Measurements from ENCODE around the gene GARIN3. TPM values are rescaled to one million over a fixed set of nuclear protein-coding genes. Genes with fewer than 3 reads are reported as not detected.

Gene GARIN3
- total and polyA plus RNA-seq, 12 donors = not detected

- no peak for TF ChIP-seq CTCF (IDR thresholded peaks at IDR 0.05)
- Histone ChIP-seq H3K4me1 (no peaks in the 10 kb centered on the region), H3K4me3 (no peak overlapping the region), H3K27ac (no peak overlapping the region), H3K9me3 (no peaks in the 10 kb centered on the region), H3K27me3 (peaks cover 0 to 33% (median 12%) of the 10 kb centered on the region in 7 donors), H3K36me3 (no peaks in the 10 kb centered on the region)
- DNase-seq (no peak), ATAC-seq (no peak)
- intact Hi-C loops (cut with DNase I) = loop anchor here in 1 of 10 donors (10.0 kb wide), 1 partner anchor 79 kb away; no protein-coding TSS in a partner anchor
- 86 to 88% methylated on average over 14 of the region's 14 CpGs for WGBS, 2 donors
These were observed 396 bp downstream of the GARIN3 start for GRCh38 chr5:157165668-157166067.

- no peak overlapping the region for H3K4me3 ChIP-seq
- no peaks in the 10 kb centered on the region for H3K9me3 ChIP-seq
- no peak for ATAC-seq
- no peak for DNase-seq
- TF ChIP-seq CTCF (IDR thresholded peaks at IDR 0.05) = no peak
- H3K4me1 ChIP-seq = no peaks in the 10 kb centered on the region
- no peaks in the 10 kb centered on the region for H3K36me3 ChIP-seq
- intact Hi-C loops (cut with DNase I) = loop anchor here in 1 of 10 donors (10.0 kb wide), 1 partner anchor 80 kb away; no protein-coding TSS in a partner anchor
- WGBS, 2 donors = 84 to 89% methylated on average over 4 of the region's 4 CpGs
- H3K27me3 ChIP-seq = peaks cover 0 to 33% (median 12%) of the 10 kb centered on the region in 7 donors
- H3K27ac ChIP-seq = no peak overlapping the region
These were observed 803 bp downstream of the GARIN3 start for GRCh38 chr5:157165261-157165660.

GRCh38 chr5:157164521-157164920 is 1.5 kb downstream of the GARIN3 start:
- H3K27me3 ChIP-seq = peaks cover 0 to 37% (median 12%) of the 10 kb centered on the region in 7 donors
- no peak overlapping the region for H3K27ac ChIP-seq
- no peak for DNase-seq
- WGBS, 2 donors = 77 to 86% methylated on average over 5 of the region's 5 CpGs
- no peaks in the 10 kb centered on the region for H3K36me3 ChIP-seq
- no peak overlapping the region for H3K4me3 ChIP-seq
- no peak for TF ChIP-seq CTCF (IDR thresholded peaks at IDR 0.05)
- H3K9me3 ChIP-seq = no peaks in the 10 kb centered on the region
- no peaks in the 10 kb centered on the region for H3K4me1 ChIP-seq
- intact Hi-C loops (cut with DNase I) = loop anchor here in 1 of 10 donors (10.0 kb wide), 1 partner anchor 80 kb away; no protein-coding TSS in a partner anchor
- ATAC-seq = no peak

GRCh38 chr5:157162919-157163510 is 3.0 kb downstream of the GARIN3 start:
- H3K4me3 ChIP-seq = no peak overlapping the region
- no peak for ATAC-seq
- no peaks in the 10 kb centered on the region for H3K9me3 ChIP-seq
- no peaks in the 10 kb centered on the region for H3K4me1 ChIP-seq
- H3K27ac ChIP-seq = no peak overlapping the region
- 92 to 93% methylated on average over 12 of the region's 12 CpGs for WGBS, 2 donors
- DNase-seq = no peak
- peaks cover 0 to 37% (median 12%) of the 10 kb centered on the region in 7 donors for H3K27me3 ChIP-seq
- TF ChIP-seq CTCF (IDR thresholded peaks at IDR 0.05) = no peak
- H3K36me3 ChIP-seq = no peaks in the 10 kb centered on the region
- intact Hi-C loops (cut with DNase I) = loop anchor here in 1 of 10 donors (10.0 kb wide), 1 partner anchor 82 kb away; no protein-coding TSS in a partner anchor
